ENCODE results near the gene LGR6. TPM values are rescaled to one million over a fixed set of nuclear protein-coding genes. Genes with fewer than 3 reads are reported as not detected.

LGR6 gene
- total and polyA plus RNA-seq, 2 donors (not counting 1 experiment from before 2014, with no cell fraction given) = 0.28 TPM; not detected in 1

- no peak overlapping the region for H3K4me3 ChIP-seq (ENCODE audit: control extremely low read depth in 1 of 5, extremely low read depth in 1 of 5, insufficient read depth in 1 of 5, low read depth in 2 of 5, low read length in 4 of 5)
- CTCF ChIA-PET = interaction anchor here (1.3 kb wide), 1 partner anchor 52 kb away, joined by 4 read pairs; no protein-coding TSS in a partner anchor
- no peak for DNase-seq
- no peaks in the 10 kb centered on the region for H3K27me3 ChIP-seq (replicated peaks in 1 of 4; ENCODE audit: control extremely low read depth in 1 of 4, control insufficient read depth in 3 of 4, insufficient read depth in 4 of 4, low read length in 3 of 4)
- WGBS (ENCODE audit: insufficient coverage) = 34% methylated on average over 7 of the region's 9 CpGs
- no peaks in the 10 kb centered on the region for H3K36me3 ChIP-seq (replicated peaks in 1 of 2; ENCODE audit: control extremely low read depth in 1 of 2, control insufficient read depth in 1 of 2, extremely low read depth in 1 of 2, insufficient read depth in 2 of 2, low read length in 1 of 2)
- H3K27ac ChIP-seq (ENCODE audit: low read length in 2 of 2) = no peak overlapping the region
- POLR2A ChIA-PET = no interaction called here
- intact Hi-C loops (cut with micrococcal nuclease) = no loop called here
- H2AFZ ChIP-seq (ENCODE audit: insufficient read depth, low read depth, low read length, poor library complexity, severe bottlenecking) = no peak overlapping the region
- H3K79me2 ChIP-seq (ENCODE audit: control insufficient read depth, insufficient read depth, low read length) = no peaks in the 10 kb centered on the region
- H3K4me1 ChIP-seq (ENCODE audit: control insufficient read depth in 2 of 2, insufficient read depth in 2 of 2, low read length in 2 of 2) = no peaks in the 10 kb centered on the region
- H3K9me3 Mint-ChIP-seq (ENCODE audit: insufficient read depth) = no peaks in the 10 kb centered on the region
- H3K9me3 ChIP-seq (ENCODE audit: control extremely low read depth in 1 of 3, control insufficient read depth in 2 of 3, insufficient read depth in 1 of 3, low read length in 2 of 3) = peaks cover 0 to 4% (median 0%) of the 10 kb centered on the region in 3 donors
- H4K20me1 ChIP-seq (ENCODE audit: control insufficient read depth, insufficient read depth, low read length, poor library complexity, severe bottlenecking) = no peaks in the 10 kb centered on the region
- TF ChIP-seq EZH2 (IDR thresholded peaks at IDR 0.05; ENCODE audit: borderline replicate concordance, insufficient read depth, low read depth, low read length, poor library complexity, severe bottlenecking) (no peak), CTCF (IDR thresholded peaks at IDR 0.05) (no peak)
- H3K27ac Mint-ChIP-seq = no peak overlapping the region
- H3K4me2 ChIP-seq (replicated peaks; ENCODE audit: low read depth, low read length, poor library complexity, severe bottlenecking) = no peak overlapping the region
- no peak overlapping the region for H3K9ac ChIP-seq (ENCODE audit: low read length)
- peaks cover 3% of the 10 kb centered on the region for H3K4me1 Mint-ChIP-seq
- peaks cover 30% of the 10 kb centered on the region for H3K27me3 Mint-ChIP-seq
- no peak overlapping the region for H3K4me3 Mint-ChIP-seq
- ATAC-seq (ENCODE audit: low read depth) = no peak
These were observed 51.3 kb downstream of the LGR6 start for GRCh38 chr1:202244841-202245261.

GRCh38 chr1:202245391-202245790 lies 51.8 kb downstream of the LGR6 start:
- POLR2A ChIA-PET = no interaction called here
- Histone ChIP-seq H4K20me1 (ENCODE audit: control insufficient read depth, insufficient read depth, low read length, poor library complexity, severe bottlenecking) (no peaks in the 10 kb centered on the region), H3K27ac (ENCODE audit: low read length in 2 of 2) (no peak overlapping the region), H3K36me3 (replicated peaks in 1 of 2; ENCODE audit: control extremely low read depth in 1 of 2, control insufficient read depth in 1 of 2, extremely low read depth in 1 of 2, insufficient read depth in 2 of 2, low read length in 1 of 2) (no peaks in the 10 kb centered on the region), H3K9me3 (ENCODE audit: control extremely low read depth in 1 of 3, control insufficient read depth in 2 of 3, insufficient read depth in 1 of 3, low read length in 2 of 3) (peaks cover 0 to 4% (median 0%) of the 10 kb centered on the region in 3 donors), H3K4me3 (ENCODE audit: control extremely low read depth in 1 of 5, extremely low read depth in 1 of 5, insufficient read depth in 1 of 5, low read depth in 2 of 5, low read length in 4 of 5) (no peak overlapping the region), H3K27me3 (replicated peaks in 1 of 4; ENCODE audit: control extremely low read depth in 1 of 4, control insufficient read depth in 3 of 4, insufficient read depth in 4 of 4, low read length in 3 of 4) (peaks cover 0 to 2% (median 0%) of the 10 kb centered on the region in 4 experiments), H3K4me1 (ENCODE audit: control insufficient read depth in 2 of 2, insufficient read depth in 2 of 2, low read length in 2 of 2) (no peaks in the 10 kb centered on the region), H3K9ac (ENCODE audit: low read length) (no peak overlapping the region), H2AFZ (ENCODE audit: insufficient read depth, low read depth, low read length, poor library complexity, severe bottlenecking) (no peak overlapping the region), H3K4me2 (replicated peaks; ENCODE audit: low read depth, low read length, poor library complexity, severe bottlenecking) (no peak overlapping the region), H3K79me2 (ENCODE audit: control insufficient read depth, insufficient read depth, low read length) (no peaks in the 10 kb centered on the region)
- CTCF ChIA-PET = interaction anchor here (0.8 kb wide), 1 partner anchor 10 kb away, joined by 3 read pairs; no protein-coding TSS in a partner anchor
- DNase-seq (no peak), ATAC-seq (ENCODE audit: low read depth) (no peak)
- TF ChIP-seq EZH2 (IDR thresholded peaks at IDR 0.05; ENCODE audit: borderline replicate concordance, insufficient read depth, low read depth, low read length, poor library complexity, severe bottlenecking) (no peak), CTCF (IDR thresholded peaks at IDR 0.05) (no peak)
- H3K4me1 Mint-ChIP-seq = peaks cover 3% of the 10 kb centered on the region
- WGBS (ENCODE audit: insufficient coverage) = 95% methylated on average over 8 of the region's 8 CpGs
- H3K27me3 Mint-ChIP-seq = peaks cover 30% of the 10 kb centered on the region
- no peaks in the 10 kb centered on the region for H3K9me3 Mint-ChIP-seq (ENCODE audit: insufficient read depth)
- H3K4me3 Mint-ChIP-seq = no peak overlapping the region
- intact Hi-C loops (cut with micrococcal nuclease) = no loop called here
- H3K27ac Mint-ChIP-seq = no peak overlapping the region
